Activated CD8-positive, alpha-beta memory T cell treated with anti-CD3 and anti-CD28 coated beads, Interleukin-2, amount 10 ng/mL, durations not matched to agents 7 days and 5 days (primary cell): ENCODE results near the gene DEFB121. TPM values are rescaled to one million over a fixed set of nuclear protein-coding genes. Genes with fewer than 3 reads are reported as not detected.
"Not testable (repeated sequence)": the region's sequence is repeated elsewhere in the genome, so short reads cannot be mapped to it uniquely, and the experiment has no call there.

Source experiments
- ATAC-seq: fragments of 150-1000 bp; cut with Tn5 transposase; one replicate; pipeline ENCODE4 v1.10.0; 2021; ENCODE audit warnings: moderate library complexity
- CTCF ChIA-PET: fragments of 350-600 bp; sonication (Branson Sonifier 250); formaldehyde crosslinking; loops from one replicate; lab custom pipeline; 2021; ENCODE audit warnings: antibody characterized with exemption; lab: Charles Lee
- DNase-seq: peaks from one replicate; pipeline ENCODE4 v3.0.0-alpha.2; 2020
- H3K27ac Mint-ChIP-seq: one replicate; pipeline ENCODE4 v1.8.0; 2021; ENCODE audit warnings: mild to moderate bottlenecking, mixed read lengths
- H3K27me3 Mint-ChIP-seq: one replicate; pipeline ENCODE4 v1.8.0; 2021; ENCODE audit warnings: mixed read lengths
- H3K36me3 Mint-ChIP-seq: one replicate; pipeline ENCODE4 v1.8.0; 2021; ENCODE audit warnings: mild to moderate bottlenecking, mixed read lengths
- H3K4me1 Mint-ChIP-seq: one replicate; pipeline ENCODE4 v1.8.0; 2021; ENCODE audit warnings: mixed read lengths
- H3K4me3 Mint-ChIP-seq: one replicate; pipeline ENCODE4 v1.8.0; 2021; ENCODE audit warnings: mild to moderate bottlenecking, moderate library complexity, mixed read lengths
- H3K9me3 Mint-ChIP-seq: one replicate; pipeline ENCODE4 v1.8.0; 2022; ENCODE audit warnings: low read depth, mixed read lengths
- total RNA-seq, 2 experiments: library from RNA; stranded (reverse); gene quantifications; one replicate each; pipeline ENCODE4 v1.2.3, GENCODE V29; 2021

The DEFB121 gene
- total RNA-seq, 2 experiments from 2014 or later: not detected

DNA sequence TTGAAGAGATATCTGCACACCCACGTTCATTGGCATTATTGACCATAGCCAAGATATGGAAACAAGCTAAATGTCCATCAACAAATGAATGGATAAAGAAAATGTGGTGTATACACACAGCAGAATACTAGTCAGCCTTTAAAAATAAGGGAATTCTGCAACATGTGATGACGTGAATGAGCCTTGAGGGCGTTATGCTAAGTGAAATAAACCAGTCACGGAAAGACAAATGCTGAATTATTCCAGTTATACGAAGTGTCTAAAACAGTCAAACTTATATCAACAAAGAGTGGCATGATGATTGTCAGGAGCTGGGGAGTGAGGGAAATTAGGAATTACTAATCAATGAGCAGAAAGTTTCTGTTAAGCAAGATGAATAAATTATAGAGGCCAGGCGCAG is 8.4 kb upstream of the DEFB121 start:
- Mint-ChIP-seq H3K27ac (no peak overlapping the region), H3K36me3 (no peaks in the 10 kb centered on the region), H3K4me1 (no peaks in the 10 kb centered on the region), H3K27me3 (no peaks in the 10 kb centered on the region), H3K9me3 (no peaks in the 10 kb centered on the region), H3K4me3 (no peak overlapping the region)
- CTCF ChIA-PET: no interaction called here
- no peak for ATAC-seq
- DNase-seq: no peak

GRCh38 chr20:31410011-31410410 is 4.0 kb upstream of the DEFB121 start:
- Mint-ChIP-seq H3K27me3 (no peaks in the 10 kb centered on the region), H3K4me1 (no peaks in the 10 kb centered on the region), H3K4me3 (no peak overlapping the region), H3K9me3 (no peaks in the 10 kb centered on the region), H3K36me3 (no peaks in the 10 kb centered on the region), H3K27ac (no peak overlapping the region)
- DNase-seq: no peak
- ATAC-seq: no peak
- CTCF ChIA-PET: no interaction called here

DNA sequence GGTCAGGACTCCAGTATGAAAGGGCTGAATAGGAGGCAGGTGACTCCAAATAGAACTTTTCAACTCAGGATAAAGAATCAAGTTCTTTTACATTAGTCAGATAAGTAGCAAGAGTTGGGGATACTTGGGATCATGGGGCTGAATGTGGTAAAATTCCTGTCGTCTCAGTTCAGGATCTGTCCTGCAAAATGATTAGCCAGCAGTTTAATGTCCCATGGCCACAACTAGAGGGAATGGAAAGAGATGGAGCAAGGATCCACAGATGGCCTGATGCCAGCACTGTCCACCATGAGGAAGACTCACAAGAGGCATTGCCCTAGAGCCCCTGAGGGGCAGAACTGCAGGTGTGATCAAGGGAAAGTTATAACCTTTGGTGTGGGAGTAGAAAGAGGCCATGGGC is 2.1 kb downstream of the DEFB121 start:
- DNase-seq (no peak), ATAC-seq (no peak)
- no peak overlapping the region for H3K4me3 Mint-ChIP-seq
- H3K9me3 Mint-ChIP-seq: no peaks in the 10 kb centered on the region
- H3K27me3 Mint-ChIP-seq: no peaks in the 10 kb centered on the region
- H3K36me3 Mint-ChIP-seq: no peaks in the 10 kb centered on the region
- CTCF ChIA-PET: no interaction called here
- H3K4me1 Mint-ChIP-seq: no peaks in the 10 kb centered on the region
- no peak overlapping the region for H3K27ac Mint-ChIP-seq

GRCh38 chr20:31394900-31395299 is 11.1 kb downstream of the DEFB121 start:
- Mint-ChIP-seq H3K9me3 (peaks cover 1% of the 10 kb centered on the region), H3K36me3 (no peaks in the 10 kb centered on the region), H3K4me3 (no peak overlapping the region), H3K4me1 (no peaks in the 10 kb centered on the region), H3K27me3 (no peaks in the 10 kb centered on the region), H3K27ac (no peak overlapping the region)
- no peak for ATAC-seq
- no peak for DNase-seq
- CTCF ChIA-PET: no interaction called here

DNA sequence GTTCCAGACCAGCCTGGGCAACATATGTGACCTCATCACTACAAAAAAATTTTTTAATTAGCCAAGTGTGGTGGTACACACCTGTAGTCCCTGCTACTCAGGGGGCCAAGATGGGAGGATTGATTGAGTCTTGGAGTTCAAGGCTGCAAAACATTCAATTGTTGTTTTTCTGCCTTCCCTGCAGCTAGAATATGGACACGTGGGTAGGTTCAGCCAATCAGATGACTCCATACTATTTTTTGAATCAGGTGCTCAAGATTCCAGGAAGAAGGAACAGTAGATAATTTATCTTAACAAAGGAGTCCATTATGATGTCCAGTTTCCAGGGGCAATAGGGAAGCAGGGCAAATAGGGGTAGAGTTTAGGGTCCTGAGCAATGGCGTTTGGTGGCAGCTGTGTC is 13.2 kb downstream of the DEFB121 start:
- no peaks in the 10 kb centered on the region for H3K27me3 Mint-ChIP-seq
- H3K9me3 Mint-ChIP-seq: peaks cover 1% of the 10 kb centered on the region
- no peaks in the 10 kb centered on the region for H3K36me3 Mint-ChIP-seq
- H3K27ac Mint-ChIP-seq: no peak overlapping the region
- no peak overlapping the region for H3K4me3 Mint-ChIP-seq
- DNase-seq: no peak
- ATAC-seq: no peak
- no peaks in the 10 kb centered on the region for H3K4me1 Mint-ChIP-seq
- CTCF ChIA-PET: no interaction called here

GRCh38 chr20:31390490-31390889 is 15.5 kb downstream of the DEFB121 start, which contains the start of gene DEFB119:
TSS of gene DEFB119 (minus strand) at chr20:31390590. CDS start at chr20:31390483, 107 bp downstream.
- no peaks in the 10 kb centered on the region for H3K9me3 Mint-ChIP-seq
- no peaks in the 10 kb centered on the region for H3K27me3 Mint-ChIP-seq
- no peak within 1 kb of the TSS for H3K4me3 Mint-ChIP-seq
- CTCF ChIA-PET: no interaction called here
- DNase-seq (no peak), ATAC-seq (no peak)
- H3K27ac Mint-ChIP-seq: no peak within 1 kb of the TSS
- H3K36me3 Mint-ChIP-seq: no peaks in the 10 kb centered on the region
- H3K4me1 Mint-ChIP-seq: no peaks in the 10 kb centered on the region

DNA sequence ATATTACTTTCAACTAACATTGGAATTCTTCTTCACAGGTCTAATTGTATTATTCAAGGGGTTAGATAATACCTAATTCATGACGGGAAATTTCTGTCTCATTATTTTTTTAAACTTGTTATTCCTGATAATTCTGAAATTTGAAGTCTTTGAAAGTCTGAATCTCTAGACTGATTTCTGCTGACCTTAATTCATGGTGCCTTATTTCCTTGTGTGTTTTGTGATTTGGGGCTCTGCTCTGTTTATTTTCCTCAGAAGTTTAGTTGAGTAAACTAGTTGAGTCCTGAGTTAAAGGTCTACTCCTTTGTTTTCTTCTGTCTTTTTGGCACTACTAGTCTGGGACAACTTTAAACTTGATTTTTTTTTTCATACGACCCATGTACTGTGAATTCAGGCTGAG is 31.7 kb downstream of the DEFB121 start:
- H3K4me3 Mint-ChIP-seq: no peak overlapping the region
- H3K27ac Mint-ChIP-seq: no peak overlapping the region
- H3K36me3 Mint-ChIP-seq: no peaks in the 10 kb centered on the region
- CTCF ChIA-PET: no interaction called here
- DNase-seq (no peak), ATAC-seq (no peak)
- no peaks in the 10 kb centered on the region for H3K4me1 Mint-ChIP-seq
- H3K9me3 Mint-ChIP-seq: peaks cover 6% of the 10 kb centered on the region
- no peaks in the 10 kb centered on the region for H3K27me3 Mint-ChIP-seq

GRCh38 chr20:31368301-31368700 is 37.7 kb downstream of the DEFB121 start, which contains the start of gene DEFB118:
TSS of gene DEFB118 (plus strand) at chr20:31368601. CDS start at chr20:31368651, 50 bp downstream.
- Mint-ChIP-seq H3K36me3 (no peaks in the 10 kb centered on the region), H3K4me3 (no peak within 1 kb of the TSS), H3K9me3 (peaks cover 4% of the 10 kb centered on the region), H3K4me1 (no peaks in the 10 kb centered on the region), H3K27me3 (no peaks in the 10 kb centered on the region), H3K27ac (no peak within 1 kb of the TSS)
- CTCF ChIA-PET: no interaction called here
- DNase-seq (no peak), ATAC-seq (no peak)

- H3K4me1 Mint-ChIP-seq, DNase-seq, H3K9me3 Mint-ChIP-seq, H3K27me3 Mint-ChIP-seq, H3K36me3 Mint-ChIP-seq, H3K4me3 Mint-ChIP-seq, H3K27ac Mint-ChIP-seq, ATAC-seq, CTCF ChIA-PET: not testable (repeated sequence)
Observed at GRCh38 chr20:31364272-31364671, 41.7 kb downstream of the DEFB121 start.

DNA sequence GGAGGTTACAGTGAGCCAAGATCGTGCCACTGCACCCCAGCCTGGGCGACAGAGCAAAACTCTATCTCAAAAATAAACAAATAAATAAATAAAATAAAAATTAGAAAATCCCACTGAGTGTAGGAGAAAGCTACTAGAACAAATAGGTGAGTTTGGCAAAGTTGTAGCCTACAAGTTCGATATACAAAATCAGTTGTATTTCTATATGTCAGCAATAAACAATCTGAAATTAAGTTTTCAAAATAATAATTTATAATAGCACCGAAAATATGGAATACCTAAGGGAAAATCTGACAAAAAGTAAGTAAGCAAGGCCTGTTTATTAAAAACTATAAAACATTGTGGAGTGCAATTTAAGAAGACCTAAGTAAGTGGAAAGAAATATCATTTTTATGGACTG is 42.7 kb downstream of the DEFB121 start:
- H3K36me3 Mint-ChIP-seq: no peaks in the 10 kb centered on the region
- CTCF ChIA-PET: no interaction called here
- peaks cover 3% of the 10 kb centered on the region for H3K27me3 Mint-ChIP-seq
- DNase-seq (no peak), ATAC-seq (no peak)
- H3K4me3 Mint-ChIP-seq: no peak overlapping the region
- H3K9me3 Mint-ChIP-seq: peaks cover 6% of the 10 kb centered on the region
- H3K27ac Mint-ChIP-seq: no peak overlapping the region
- no peaks in the 10 kb centered on the region for H3K4me1 Mint-ChIP-seq

- no peaks in the 10 kb centered on the region for H3K4me1 Mint-ChIP-seq
- no peaks in the 10 kb centered on the region for H3K36me3 Mint-ChIP-seq
- ATAC-seq (no peak), DNase-seq (no peak)
- no peak overlapping the region for H3K27ac Mint-ChIP-seq
- no peaks in the 10 kb centered on the region for H3K9me3 Mint-ChIP-seq
- H3K4me3 Mint-ChIP-seq: no peak overlapping the region
- H3K27me3 Mint-ChIP-seq: no peaks in the 10 kb centered on the region
- CTCF ChIA-PET: no interaction called here
Observed at GRCh38 chr20:31355981-31356380, 50.0 kb downstream of the DEFB121 start.

Other genes with a start within 250 kb of the DEFB121 start
- gene DEFB115, start 148.6 kb downstream of the DEFB121 start, total RNA-seq: not detected
- gene DEFB116, start 97.6 kb downstream of the DEFB121 start, total RNA-seq: not detected
- not detected for gene DEFB118, start 37.6 kb downstream of the DEFB121 start, total RNA-seq
- gene DEFB119, start 15.6 kb downstream of the DEFB121 start, total RNA-seq: not detected
- not detected for gene DEFB123, start 34.4 kb upstream of the DEFB121 start, total RNA-seq
- gene DEFB124, start 68.9 kb upstream of the DEFB121 start, total RNA-seq: not detected
- not detected for gene REM1, start 69.1 kb upstream of the DEFB121 start, total RNA-seq
- 100 to 1,000 TPM; 151 to 152 TPM for gene HM13, start 108.2 kb upstream of the DEFB121 start, total RNA-seq
- gene ID1, start 199.1 kb upstream of the DEFB121 start, total RNA-seq: not detected
- gene COX4I2, start 231.7 kb upstream of the DEFB121 start, total RNA-seq: not detected